ENCODE data around the gene PLXDC2. TPM values are rescaled to one million over a fixed set of nuclear protein-coding genes. Genes with fewer than 3 reads are reported as not detected.

PLXDC2 gene
- polyA plus RNA-seq, 2 of the 4 experiments (the other 2 are of a cell fraction): 0.08 to 0.09 TPM

DNA sequence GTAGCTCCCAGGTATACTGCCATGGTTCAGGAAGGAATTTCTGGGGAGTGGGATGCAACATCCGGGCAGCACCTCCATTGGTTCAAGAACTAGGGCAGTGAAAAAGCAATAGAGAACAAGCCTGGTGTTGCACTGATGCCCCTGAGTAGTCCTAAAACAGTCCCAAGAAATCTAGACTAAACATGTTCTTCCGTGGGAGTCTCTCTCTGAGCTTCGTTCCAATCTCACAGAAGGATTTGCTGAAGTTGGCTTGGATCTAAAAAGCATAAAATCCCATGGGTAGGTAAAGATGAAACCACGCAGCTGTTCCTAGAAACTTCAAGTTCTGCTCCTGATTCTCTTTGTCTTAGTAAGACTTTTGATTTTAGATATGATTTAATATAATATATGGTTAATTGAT is 154.5 kb downstream of the PLXDC2 start:
- no peak overlapping the region for H3K27ac ChIP-seq
- FAIRE-seq: no peak
- no peak overlapping the region for H3K4me3 ChIP-seq
- DNase-seq (ENCODE audit: low read depth in 1 of 2, low spot score in 1 of 2): no peak
- CTCF ChIA-PET: no interaction called here
- no peak for ATAC-seq
- no peaks in the 10 kb centered on the region for H3K4me1 ChIP-seq
- 0% methylated on average over 4 of the region's 4 CpGs for WGBS (ENCODE audit: missing lambda C conversion rate)
- TF ChIP-seq CEBPB (IDR thresholded peaks at IDR 0.05) (no peak), EHF (CRISPR knock-in tag; IDR thresholded peaks at IDR 0.05) (no peak), ZNF302 (CRISPR knock-in tag; IDR thresholded peaks at IDR 0.05) (no peak), NFE2L2 (conservative IDR thresholded peaks at IDR 0.05; ENCODE audit: low read length) (no peak), HOXA7 (CRISPR knock-in tag; IDR thresholded peaks at IDR 0.05) (no peak), HOXB13 (CRISPR knock-in tag; IDR thresholded peaks at IDR 0.05; ENCODE audit: low read depth) (no peak), NR3C1 (IDR thresholded peaks at IDR 0.05) (no peak), EP300 (IDR thresholded peaks at IDR 0.05) (no peak), KDM5A (IDR thresholded peaks at IDR 0.05) (no peak), GATA3 (IDR thresholded peaks at IDR 0.05; ENCODE audit: borderline replicate concordance) (no peak), POLR2A (IDR thresholded peaks at IDR 0.05; ENCODE audit: low read length) (no peak), RARB (CRISPR knock-in tag; IDR thresholded peaks at IDR 0.05) (no peak), POLR2AphosphoS2 (conservative IDR thresholded peaks at IDR 0.05; ENCODE audit: low read length) (no peak), JUNB (IDR thresholded peaks at IDR 0.05) (no peak)
- TF ChIP-seq, protein P1, sequence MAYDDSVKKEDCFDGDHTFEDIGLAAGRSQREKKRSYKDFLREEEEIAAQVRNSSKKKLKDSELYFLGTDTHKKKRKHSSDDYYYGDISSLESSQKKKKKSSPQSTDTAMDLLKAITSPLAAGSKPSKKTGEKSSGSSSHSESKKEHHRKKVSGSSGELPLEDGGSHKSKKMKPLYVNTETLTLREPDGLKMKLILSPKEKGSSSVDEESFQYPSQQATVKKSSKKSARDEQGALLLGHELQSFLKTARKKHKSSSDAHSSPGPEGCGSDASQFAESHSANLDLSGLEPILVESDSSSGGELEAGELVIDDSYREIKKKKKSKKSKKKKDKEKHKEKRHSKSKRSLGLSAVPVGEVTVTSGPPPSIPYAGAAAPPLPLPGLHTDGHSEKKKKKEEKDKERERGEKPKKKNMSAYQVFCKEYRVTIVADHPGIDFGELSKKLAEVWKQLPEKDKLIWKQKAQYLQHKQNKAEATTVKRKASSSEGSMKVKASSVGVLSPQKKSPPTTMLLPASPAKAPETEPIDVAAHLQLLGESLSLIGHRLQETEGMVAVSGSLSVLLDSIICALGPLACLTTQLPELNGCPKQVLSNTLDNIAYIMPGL (CRISPR knock-in tag; IDR thresholded peaks at IDR 0.05; ENCODE audit: borderline replicate concordance): no peak
- TF ChIP-seq, protein P2, sequence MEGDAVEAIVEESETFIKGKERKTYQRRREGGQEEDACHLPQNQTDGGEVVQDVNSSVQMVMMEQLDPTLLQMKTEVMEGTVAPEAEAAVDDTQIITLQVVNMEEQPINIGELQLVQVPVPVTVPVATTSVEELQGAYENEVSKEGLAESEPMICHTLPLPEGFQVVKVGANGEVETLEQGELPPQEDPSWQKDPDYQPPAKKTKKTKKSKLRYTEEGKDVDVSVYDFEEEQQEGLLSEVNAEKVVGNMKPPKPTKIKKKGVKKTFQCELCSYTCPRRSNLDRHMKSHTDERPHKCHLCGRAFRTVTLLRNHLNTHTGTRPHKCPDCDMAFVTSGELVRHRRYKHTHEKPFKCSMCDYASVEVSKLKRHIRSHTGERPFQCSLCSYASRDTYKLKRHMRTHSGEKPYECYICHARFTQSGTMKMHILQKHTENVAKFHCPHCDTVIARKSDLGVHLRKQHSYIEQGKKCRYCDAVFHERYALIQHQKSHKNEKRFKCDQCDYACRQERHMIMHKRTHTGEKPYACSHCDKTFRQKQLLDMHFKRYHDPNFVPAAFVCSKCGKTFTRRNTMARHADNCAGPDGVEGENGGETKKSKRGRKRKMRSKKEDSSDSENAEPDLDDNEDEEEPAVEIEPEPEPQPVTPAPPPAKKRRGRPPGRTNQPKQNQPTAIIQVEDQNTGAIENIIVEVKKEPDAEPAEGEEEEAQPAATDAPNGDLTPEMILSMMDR (IDR thresholded peaks at IDR 0.05): no peak
- TF ChIP-seq, protein P3, sequence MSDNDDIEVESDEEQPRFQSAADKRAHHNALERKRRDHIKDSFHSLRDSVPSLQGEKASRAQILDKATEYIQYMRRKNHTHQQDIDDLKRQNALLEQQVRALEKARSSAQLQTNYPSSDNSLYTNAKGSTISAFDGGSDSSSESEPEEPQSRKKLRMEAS (IDR thresholded peaks at IDR 0.05): no peak
- TF ChIP-seq, protein P4, sequence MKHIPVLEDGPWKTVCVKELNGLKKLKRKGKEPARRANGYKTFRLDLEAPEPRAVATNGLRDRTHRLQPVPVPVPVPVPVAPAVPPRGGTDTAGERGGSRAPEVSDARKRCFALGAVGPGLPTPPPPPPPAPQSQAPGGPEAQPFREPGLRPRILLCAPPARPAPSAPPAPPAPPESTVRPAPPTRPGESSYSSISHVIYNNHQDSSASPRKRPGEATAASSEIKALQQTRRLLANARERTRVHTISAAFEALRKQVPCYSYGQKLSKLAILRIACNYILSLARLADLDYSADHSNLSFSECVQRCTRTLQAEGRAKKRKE (CRISPR knock-in tag; IDR thresholded peaks at IDR 0.05; ENCODE audit: low read depth): no peak
- no peak overlapping the region for H3K4me2 ChIP-seq
- H3K9me3 ChIP-seq: no peaks in the 10 kb centered on the region
- POLR2A ChIA-PET: no interaction called here

DNA sequence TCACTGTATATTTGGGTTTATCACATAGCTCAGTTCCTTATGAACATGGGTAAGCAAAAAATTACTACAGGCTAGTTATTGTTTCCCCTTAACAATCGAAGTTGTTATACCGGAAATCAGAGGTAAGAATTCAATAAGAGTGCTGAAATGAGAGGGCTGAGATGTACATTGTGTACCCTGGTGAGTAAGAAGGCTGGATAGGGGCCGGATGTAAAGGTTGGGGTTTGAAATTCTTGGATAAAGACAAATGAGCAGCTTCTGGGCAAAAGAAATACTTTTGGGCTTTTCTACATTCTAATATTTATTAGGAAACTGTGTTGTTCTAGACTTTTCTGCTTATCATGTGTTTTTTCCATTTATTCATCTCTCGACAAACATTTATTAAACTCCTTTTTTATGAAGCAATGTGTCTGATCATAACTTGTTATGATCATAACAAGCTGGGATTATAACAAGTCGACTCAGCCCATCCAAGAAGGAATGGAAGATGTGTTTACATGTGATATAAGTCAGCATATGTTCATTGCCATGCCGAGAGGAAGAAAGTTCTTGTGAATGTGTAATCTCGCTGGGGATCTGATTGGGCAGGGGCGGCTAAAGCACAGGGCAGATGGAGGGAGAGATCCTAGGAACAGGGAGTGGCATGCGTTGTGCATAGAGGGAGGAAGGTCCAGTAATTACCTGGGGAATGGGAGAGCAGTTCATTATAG is 155.3 kb downstream of the PLXDC2 start:
- H3K4me2 ChIP-seq: no peak overlapping the region
- ChIA-PET POLR2A (no interaction called here), CTCF (no interaction called here)
- FAIRE-seq (no peak), DNase-seq (ENCODE audit: low read depth in 1 of 2, low spot score in 1 of 2) (no peak), ATAC-seq (no peak)
- H3K9me3 ChIP-seq: no peaks in the 10 kb centered on the region
- H3K4me1 ChIP-seq: no peaks in the 10 kb centered on the region
- H3K4me3 ChIP-seq: no peak overlapping the region
- no peak overlapping the region for H3K27ac ChIP-seq
- 6% methylated on average over 9 of the region's 9 CpGs for WGBS (ENCODE audit: missing lambda C conversion rate)
- TF ChIP-seq SMC3 (IDR thresholded peaks at IDR 0.05): no peak
- TF ChIP-seq, protein P5, sequence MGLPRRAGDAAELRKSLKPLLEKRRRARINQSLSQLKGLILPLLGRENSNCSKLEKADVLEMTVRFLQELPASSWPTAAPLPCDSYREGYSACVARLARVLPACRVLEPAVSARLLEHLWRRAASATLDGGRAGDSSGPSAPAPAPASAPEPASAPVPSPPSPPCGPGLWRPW (IDR thresholded peaks at IDR 0.05): no peak
- TF ChIP-seq PHF8 (IDR thresholded peaks at IDR 0.05; ENCODE audit: borderline replicate concordance, low read depth): no peak
- TF ChIP-seq RARB (CRISPR knock-in tag; IDR thresholded peaks at IDR 0.05): no peak
- TF ChIP-seq MAZ (IDR thresholded peaks at IDR 0.05; ENCODE audit: borderline replicate concordance, low read depth, low read length): no peak
- TF ChIP-seq FOXS1 (CRISPR knock-in tag; IDR thresholded peaks at IDR 0.05): no peak
- TF ChIP-seq, protein P6, sequence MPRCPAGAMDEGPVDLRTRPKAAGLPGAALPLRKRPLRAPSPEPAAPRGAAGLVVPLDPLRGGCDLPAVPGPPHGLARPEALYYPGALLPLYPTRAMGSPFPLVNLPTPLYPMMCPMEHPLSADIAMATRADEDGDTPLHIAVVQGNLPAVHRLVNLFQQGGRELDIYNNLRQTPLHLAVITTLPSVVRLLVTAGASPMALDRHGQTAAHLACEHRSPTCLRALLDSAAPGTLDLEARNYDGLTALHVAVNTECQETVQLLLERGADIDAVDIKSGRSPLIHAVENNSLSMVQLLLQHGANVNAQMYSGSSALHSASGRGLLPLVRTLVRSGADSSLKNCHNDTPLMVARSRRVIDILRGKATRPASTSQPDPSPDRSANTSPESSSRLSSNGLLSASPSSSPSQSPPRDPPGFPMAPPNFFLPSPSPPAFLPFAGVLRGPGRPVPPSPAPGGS (IDR thresholded peaks at IDR 0.05): no peak

Measured in A549 (cell line).